Hepatocyte (in vitro differentiated cells): ENCODE data around the gene TNFRSF21. TPM values are rescaled to one million over a fixed set of nuclear protein-coding genes. Genes with fewer than 3 reads are reported as not detected.

Experiments
- DNase-seq: peaks from one replicate; pipeline ENCODE4 v3.0.0-alpha.2; 2016; ENCODE audit warnings: low spot score
- H2AFZ ChIP-seq: fragments of 200-600 bp; sonication (generic); 2 replicates; pipeline ENCODE4 v1.6.0; 2016; ENCODE audit warnings: antibody characterized with exemption, mild to moderate bottlenecking
- H3K27ac ChIP-seq: fragments of 200-600 bp; sonication (generic); 2 replicates; pipeline ENCODE4 v1.5.1; 2016; ENCODE audit warnings: mild to moderate bottlenecking
- H3K27me3 ChIP-seq: fragments of 200-600 bp; sonication (generic); 2 replicates; pipeline ENCODE4 v1.6.1; 2016
- H3K36me3 ChIP-seq: fragments of 200-600 bp; sonication (generic); replicated peaks from 2 replicates; pipeline ENCODE4 v1.5.1; 2016; ENCODE audit warnings: low read depth; ENCODE audit not compliant: insufficient read depth
- H3K4me1 ChIP-seq: fragments of 200-600 bp; sonication (generic); 2 replicates; pipeline ENCODE4 v1.5.1; 2016; ENCODE audit warnings: mild to moderate bottlenecking, moderate library complexity; ENCODE audit not compliant: insufficient read depth
- H3K4me2 ChIP-seq: fragments of 200-600 bp; sonication (generic); 2 replicates; pipeline ENCODE4 v1.6.0; 2016
- H3K4me3 ChIP-seq: fragments of 200-600 bp; sonication (generic); 2 replicates; pipeline ENCODE4 v1.5.1; 2016; ENCODE audit warnings: mild to moderate bottlenecking
- H3K79me2 ChIP-seq: fragments of 200-600 bp; sonication (generic); 2 replicates; pipeline ENCODE4 v1.6.0; 2017; ENCODE audit warnings: mild to moderate bottlenecking
- H3K9me2 ChIP-seq: fragments of 200-600 bp; sonication (generic); replicated peaks from 2 replicates; pipeline ENCODE4 v1.6.0; 2017; ENCODE audit warnings: mild to moderate bottlenecking; ENCODE audit not compliant: insufficient read depth
- H3K9me3 ChIP-seq: fragments of 200-600 bp; sonication (generic); 2 replicates; pipeline ENCODE4 v1.5.1; 2016; ENCODE audit warnings: low read depth, mild to moderate bottlenecking
- H4K20me1 ChIP-seq: fragments of 200-600 bp; sonication (generic); 2 replicates; pipeline ENCODE4 v1.6.0; 2016; ENCODE audit warnings: mild to moderate bottlenecking; ENCODE audit not compliant: insufficient read depth, poor library complexity, severe bottlenecking
- CTCF ChIP-seq: fragments of 200-600 bp; sonication (generic); IDR thresholded peaks from 2 replicates; pipeline ENCODE4 v1.5.1; 2016; ENCODE audit warnings: antibody characterized with exemption, mild to moderate bottlenecking; ENCODE audit not compliant: poor library complexity
- EZH2 ChIP-seq: fragments of 200-600 bp; sonication (generic); IDR thresholded peaks from 2 replicates; pipeline ENCODE4 v1.6.1; 2016; ENCODE audit warnings: antibody characterized with exemption, mild to moderate bottlenecking, borderline replicate concordance
- EZH2phosphoT487 ChIP-seq: fragments of 200-600 bp; sonication (generic); IDR thresholded peaks from one replicate; pipeline ENCODE4 v1.6.1; 2018; ENCODE audit warnings: antibody characterized with exemption, mild to moderate bottlenecking, low read depth, moderate library complexity; ENCODE audit not compliant: unreplicated experiment, severe bottlenecking
- WGBS: methylation state at CpG from one replicate; pipeline ENCODE4 v1.1.6; 2016; ENCODE audit warnings: low lambda C conversion rate; ENCODE audit errors: missing lambda C conversion rate; 5-methylcytosine and 5-hydroxymethylcytosine counted together
- polyA plus RNA-seq: library from polyadenylated mRNA; unstranded; fragments of >200 nt; fragmentation: Nextera tagmentation; extraction: Ambion mirVana; gene quantifications from 2 replicates; pipeline ENCODE4 v1.2.1, GENCODE V29; 2016
- total RNA-seq: library from RNA; depleted of rRNA; stranded (reverse); fragments of >200 nt; gene quantifications from 2 replicates; pipeline ENCODE4 v1.2.3, GENCODE V29; 2014

The TNFRSF21 gene
- total and polyA plus RNA-seq, 2 experiments from 2014 or later, result 52.1 to 104 TPM

GRCh38 chr6:47235421-47235820, 74.3 kb downstream of the TNFRSF21 start:
- DNase-seq, result no peak
- 100% methylated on average over 1 of the region's 1 CpG for WGBS
- no peaks in the 10 kb centered on the region for H3K36me3 ChIP-seq
- no peaks in the 10 kb centered on the region for H3K9me3 ChIP-seq
- H3K79me2 ChIP-seq, result peaks cover 22% of the 10 kb centered on the region
- H4K20me1 ChIP-seq, result no peaks in the 10 kb centered on the region
- TF ChIP-seq EZH2phosphoT487 (no peak), CTCF (no peak), EZH2 (no peak)
- H3K9me2 ChIP-seq, result no peaks in the 10 kb centered on the region
- H3K27ac ChIP-seq, result peak overlapping the region; percentile 86
- no peak overlapping the region for H3K4me2 ChIP-seq
- no peak overlapping the region for H2AFZ ChIP-seq
- H3K4me3 ChIP-seq, result no peak overlapping the region
- H3K27me3 ChIP-seq, result no peaks in the 10 kb centered on the region
- peaks cover 39% of the 10 kb centered on the region for H3K4me1 ChIP-seq

DNA sequence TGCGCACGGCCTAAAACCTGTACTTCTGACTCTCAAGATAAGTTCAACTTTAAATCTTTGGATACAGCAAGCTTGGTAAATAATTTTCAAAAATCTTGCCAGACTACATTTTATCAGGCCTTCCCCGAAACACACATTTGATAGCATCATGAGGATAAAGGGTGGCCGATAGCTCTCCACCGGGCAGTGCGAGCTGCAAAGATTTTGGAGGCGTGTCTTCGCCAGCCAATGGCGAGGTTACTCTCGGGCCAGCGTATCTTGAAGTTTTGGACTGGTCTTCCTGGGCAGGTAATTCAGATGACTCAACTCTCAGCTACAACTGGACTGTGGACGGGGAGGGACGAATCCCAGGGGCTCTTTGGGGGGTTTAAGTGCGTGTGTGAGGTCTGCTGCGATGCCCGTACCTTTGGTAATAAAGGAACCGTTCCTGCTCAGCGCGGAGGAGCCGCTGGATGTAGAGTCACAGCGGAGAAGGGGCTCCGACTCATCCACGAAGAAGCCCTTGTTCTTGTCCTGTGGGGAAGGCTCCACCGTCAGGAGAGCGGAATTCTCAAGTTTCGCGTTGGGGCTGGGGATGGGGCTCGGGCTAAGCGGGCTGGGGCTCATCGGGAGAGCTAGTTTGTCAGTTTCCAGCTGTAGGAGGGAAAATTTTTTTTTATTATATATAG, 75.3 kb downstream of the TNFRSF21 start:
- Histone ChIP-seq H4K20me1 (no peaks in the 10 kb centered on the region), H3K79me2 (peaks cover 13% of the 10 kb centered on the region), H3K36me3 (no peaks in the 10 kb centered on the region), H3K9me2 (no peaks in the 10 kb centered on the region), H3K27ac (peak overlapping the region; percentile 13), H3K27me3 (no peaks in the 10 kb centered on the region), H3K4me1 (peaks cover 39% of the 10 kb centered on the region), H3K9me3 (no peaks in the 10 kb centered on the region), H3K4me2 (no peak overlapping the region), H2AFZ (no peak overlapping the region), H3K4me3 (no peak overlapping the region)
- WGBS, result 90% methylated on average over 30 of the region's 30 CpGs
- TF ChIP-seq EZH2phosphoT487 (no peak), EZH2 (no peak), CTCF (no peak)
- no peak for DNase-seq

DNA sequence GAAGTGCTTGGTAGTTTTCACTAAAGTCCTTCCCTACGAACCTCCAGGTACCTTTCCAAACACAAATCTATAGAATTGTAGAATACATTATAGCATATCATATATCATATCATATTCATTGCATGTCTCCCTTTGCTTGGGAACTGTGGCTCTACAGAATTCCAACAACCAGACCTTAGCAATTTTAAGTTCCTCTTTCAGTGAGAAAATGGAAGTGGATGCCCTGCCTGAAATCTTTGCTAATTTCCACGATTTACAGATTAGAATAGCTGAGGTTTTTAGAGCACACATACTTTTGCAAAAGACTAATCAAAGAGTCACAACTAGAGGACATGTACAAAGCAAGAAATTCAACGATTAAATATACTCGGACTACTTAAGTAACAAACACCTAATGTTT, 78.6 kb downstream of the TNFRSF21 start:
- Histone ChIP-seq H3K9me2 (no peaks in the 10 kb centered on the region), H3K4me2 (peak overlapping the region; percentile 12), H3K79me2 (peaks cover 6% of the 10 kb centered on the region), H3K4me3 (no peak overlapping the region), H3K4me1 (peaks cover 19% of the 10 kb centered on the region), H4K20me1 (no peaks in the 10 kb centered on the region), H3K27ac (peak overlapping the region; percentile 83), H3K36me3 (no peaks in the 10 kb centered on the region), H2AFZ (no peak overlapping the region), H3K27me3 (no peaks in the 10 kb centered on the region), H3K9me3 (no peaks in the 10 kb centered on the region)
- no peak for DNase-seq
- TF ChIP-seq EZH2 (no peak), EZH2phosphoT487 (no peak), CTCF (no peak)
- 90% methylated on average over 4 of the region's 4 CpGs for WGBS
